Lung (tissue), 12 donors: ENCODE data around the gene COL1A2. TPM values are rescaled to one million over a fixed set of nuclear protein-coding genes. Genes with fewer than 3 reads are reported as not detected.

Experiments
- ATAC-seq: fragments of 200-7000 bp; cut with Tn5 transposase; one replicate; pipeline ENCODE4 v1.9.1; 2020; ENCODE audit warnings: moderate number of reproducible peaks; ENCODE audit not compliant: insufficient read depth, low FRiP score
- DNase-seq, 3 donors: peaks; one replicate each; pipeline ENCODE4 v3.0.0-alpha.2; 2013 to 2017
- H3K27ac ChIP-seq, 2 donors: one replicate each; pipeline ENCODE4 v1.5.1; 2013; ENCODE audit warnings: mild to moderate bottlenecking in 2 of 2, moderate library complexity in 2 of 2, control low read depth in 1 of 2, inconsistent platforms in 1 of 2, low read depth in 1 of 2, low read length in 1 of 2
- H3K27me3 ChIP-seq, 3 donors: one replicate each; pipeline ENCODE4 v1.5.1; 2013; ENCODE audit warnings: low read length in 2 of 3; ENCODE audit not compliant: control insufficient read depth in 3 of 3, insufficient read depth in 3 of 3
- H3K36me3 ChIP-seq, 4 donors: one replicate each; pipeline ENCODE4 v1.5.1; 2013; ENCODE audit warnings: low read length in 4 of 4, mild to moderate bottlenecking in 1 of 4, moderate library complexity in 1 of 4; ENCODE audit not compliant: control insufficient read depth in 4 of 4, insufficient read depth in 4 of 4
- H3K4me1 ChIP-seq, 5 donors: one replicate each; pipeline ENCODE4 v1.5.1; 2013; ENCODE audit warnings: low read length in 5 of 5, mild to moderate bottlenecking in 2 of 5, moderate library complexity in 1 of 5; ENCODE audit not compliant: control insufficient read depth in 5 of 5, insufficient read depth in 5 of 5
- H3K4me3 ChIP-seq: one replicate; pipeline ENCODE4 v1.5.1; 2013; ENCODE audit warnings: mild to moderate bottlenecking, control low read depth, moderate library complexity
- H3K9ac ChIP-seq, 2 donors: one replicate each; pipeline ENCODE4 v1.5.1; 2013; ENCODE audit warnings: low read length in 2 of 2, control low read depth in 1 of 2; ENCODE audit not compliant: insufficient read depth in 1 of 2
- H3K9me3 ChIP-seq, 4 donors: one replicate each; pipeline ENCODE4 v1.5.1; 2013; ENCODE audit warnings: low read length in 3 of 4, mild to moderate bottlenecking in 1 of 4, moderate library complexity in 1 of 4; ENCODE audit not compliant: control insufficient read depth in 4 of 4, insufficient read depth in 3 of 4
- CTCF ChIP-seq: IDR thresholded peaks from 2 replicates; pipeline ENCODE4 v1.5.1; 2012; ENCODE audit warnings: mild to moderate bottlenecking; ENCODE audit errors: control extremely low read depth, extremely low read depth
- WGBS, 2 donors: extraction: QIAGEN DNeasy Blood & Tissue Kit; methylation state at CpG; one replicate each; pipeline ENCODE4 v1.1.7; 2013; 5-methylcytosine and 5-hydroxymethylcytosine counted together
- polyA plus RNA-seq, 2 donors: library from polyadenylated mRNA; stranded (reverse); fragments of 200-250 nt; gene quantifications; one replicate each; pipeline ENCODE4 v1.2.1, GENCODE V29; 2013
- total RNA-seq, 2 donors: library from RNA; depleted of rRNA in 1 of 2; stranded (reverse); fragments of >200 nt in 1 of 2; gene quantifications; one replicate each; pipeline ENCODE4 v1.2.1, GENCODE V29; 2014 to 2021
- donor health status: control.
- donor health status: control.
- donor health status: Bipolar disorder and iron deficiency.
- donor health status: healthy.
- donor health status: DM: yes; HTN: yes; CAD: no.

Gene COL1A2
- total and polyA plus RNA-seq, 4 donors = 66.3 to 1,768 (median 336) TPM

- ATAC-seq (no peak), DNase-seq (peak; percentile 81 to 98 (median 97))
- 64 to 74% methylated on average over 2 of the region's 2 CpGs for WGBS, 2 donors
- Histone ChIP-seq H3K27ac (peak overlapping the region; percentile 47 to 51), H3K4me3 (no peak overlapping the region), H3K27me3 (no peaks in the 10 kb centered on the region), H3K36me3 (no peaks in the 10 kb centered on the region), H3K9ac (peak overlapping the region in 1 of 2 donors; percentile 79), H3K4me1 (peaks cover 0 to 44% (median 6%) of the 10 kb centered on the region in 5 donors), H3K9me3 (no peaks in the 10 kb centered on the region)
- no peak for TF ChIP-seq CTCF
These were observed 19.0 kb upstream of the COL1A2 start for GRCh38 chr7:94375691-94376090.

- Histone ChIP-seq H3K4me3 (no peak overlapping the region), H3K36me3 (no peaks in the 10 kb centered on the region), H3K4me1 (peaks cover 0 to 44% (median 6%) of the 10 kb centered on the region in 5 donors), H3K9me3 (no peaks in the 10 kb centered on the region), H3K9ac (peak overlapping the region in 1 of 2 donors; percentile 40), H3K27me3 (no peaks in the 10 kb centered on the region), H3K27ac (peak overlapping the region; percentile 7 to 53)
- DNase-seq (no peak), ATAC-seq (no peak)
- 78 to 95% methylated on average over 1 of the region's 1 CpG for WGBS, 2 donors
- TF ChIP-seq CTCF = no peak
These were observed 18.4 kb upstream of the COL1A2 start for GRCh38 chr7:94376281-94376680.

GRCh38 chr7:94378356-94378755, 16.3 kb upstream of the COL1A2 start:
- H3K9ac ChIP-seq = no peak overlapping the region
- DNase-seq (peak; percentile 16 to 47 (median 46)), ATAC-seq (no peak)
- peaks cover 0 to 44% (median 6%) of the 10 kb centered on the region in 5 donors for H3K4me1 ChIP-seq
- WGBS, 2 donors = 19 to 42% methylated on average over 3 of the region's 3 CpGs
- no peaks in the 10 kb centered on the region for H3K27me3 ChIP-seq
- H3K27ac ChIP-seq = peak overlapping the region in 1 of 2 donors; percentile 27
- no peaks in the 10 kb centered on the region for H3K36me3 ChIP-seq
- H3K4me3 ChIP-seq = no peak overlapping the region
- TF ChIP-seq CTCF = no peak
- H3K9me3 ChIP-seq = no peaks in the 10 kb centered on the region

GRCh38 chr7:94380264-94380663, 14.4 kb upstream of the COL1A2 start:
- no peak for TF ChIP-seq CTCF
- peaks cover 0 to 32% (median 6%) of the 10 kb centered on the region in 5 donors for H3K4me1 ChIP-seq
- H3K27me3 ChIP-seq = no peaks in the 10 kb centered on the region
- no peaks in the 10 kb centered on the region for H3K9me3 ChIP-seq
- DNase-seq = no peak
- ATAC-seq = no peak
- H3K27ac ChIP-seq = no peak overlapping the region
- H3K9ac ChIP-seq = no peak overlapping the region
- no peaks in the 10 kb centered on the region for H3K36me3 ChIP-seq
- no peak overlapping the region for H3K4me3 ChIP-seq
